ENCODE results near the gene MRPL41.

Gene MRPL41

GRCh38 chr9:137551264-137552021 lies at the start of gene MRPL41:
Gene MRPL41, plus strand, starts transcription at chr9:137551879. Its CDS starts 203 bp downstream, at chr9:137552082.
- peak within 1 kb of the TSS; percentile 78 for H3K4me3 ChIP-seq (ENCODE audit: low read depth, low read length)
- TF ChIP-seq CTCF (IDR thresholded peaks at IDR 0.05; ENCODE audit: low read depth, low read length, missing control alignments) = peak; percentile 38
- DNase-seq (ENCODE audit: low read depth) = peak; percentile 57

GRCh38 chr9:137502008-137502911 lies 49.4 kb upstream of the MRPL41 start:
- no peak for TF ChIP-seq CTCF (IDR thresholded peaks at IDR 0.05; ENCODE audit: low read depth, low read length, missing control alignments)
- no peak for DNase-seq (ENCODE audit: low read depth)
- H3K4me3 ChIP-seq (ENCODE audit: low read depth, low read length) = no peak overlapping the region

- no peak for TF ChIP-seq CTCF (IDR thresholded peaks at IDR 0.05; ENCODE audit: low read depth, low read length, missing control alignments)
- H3K4me3 ChIP-seq (ENCODE audit: low read depth, low read length) = no peak overlapping the region
- no peak for DNase-seq (ENCODE audit: low read depth)
Observed at GRCh38 chr9:137504432-137504777, 47.3 kb upstream of the MRPL41 start.

GRCh38 chr9:137505421-137506140 lies 46.1 kb upstream of the MRPL41 start:
- TF ChIP-seq CTCF (IDR thresholded peaks at IDR 0.05; ENCODE audit: low read depth, low read length, missing control alignments) = no peak
- no peak for DNase-seq (ENCODE audit: low read depth)
- H3K4me3 ChIP-seq (ENCODE audit: low read depth, low read length) = no peak overlapping the region

GRCh38 chr9:137506274-137506673 lies 45.4 kb upstream of the MRPL41 start:
- no peak overlapping the region for H3K4me3 ChIP-seq (ENCODE audit: low read depth, low read length)
- no peak for TF ChIP-seq CTCF (IDR thresholded peaks at IDR 0.05; ENCODE audit: low read depth, low read length, missing control alignments)
- no peak for DNase-seq (ENCODE audit: low read depth)

- no peak for TF ChIP-seq CTCF (IDR thresholded peaks at IDR 0.05; ENCODE audit: low read depth, low read length, missing control alignments)
- no peak for DNase-seq (ENCODE audit: low read depth)
- no peak overlapping the region for H3K4me3 ChIP-seq (ENCODE audit: low read depth, low read length)
Observed at GRCh38 chr9:137506702-137507171, 44.9 kb upstream of the MRPL41 start.

All from GM12864 (cell line).